K562 (cell line): ENCODE data around the gene CDC45. TPM values are rescaled to one million over a fixed set of nuclear protein-coding genes. Genes with fewer than 3 reads are reported as not detected.
A peak's percentile ranks its signal among the peaks of the same experiment; 100 is the strongest.

Experiments used
- ARID4B ChIP-seq: sonication (generic); formaldehyde crosslinking; IDR thresholded peaks from 2 replicates; pipeline ENCODE4 v1.8.0; 2022; ENCODE audit warnings: mild to moderate bottlenecking, missing genetic modification reagents
- CBX2 ChIP-seq: fragments of 200-600 bp; sonication (generic); IDR thresholded peaks from one replicate; pipeline ENCODE4 v1.6.1; 2012; ENCODE audit warnings: mild to moderate bottlenecking, low read length, inconsistent platforms; ENCODE audit not compliant: insufficient read depth, poor library complexity, severe bottlenecking
- ETS1 ChIP-seq: conservative IDR thresholded peaks from 2 replicates; pipeline ENCODE4 v1.6.1; 2011; ENCODE audit warnings: low read depth, mild to moderate bottlenecking, low read length; ENCODE audit not compliant: control insufficient read depth
- ETS2 ChIP-seq: IDR thresholded peaks from 2 replicates; pipeline ENCODE4 v1.6.1; 2016; ENCODE audit warnings: borderline replicate concordance, missing genetic modification characterization, mild to moderate bottlenecking, moderate library complexity, missing compliant biosample characterization; ENCODE audit not compliant: poor library complexity, severe bottlenecking
- HDAC3 ChIP-seq: fragments of 450-650 bp; IDR thresholded peaks from 2 replicates; pipeline ENCODE4 v1.6.1; 2018; ENCODE audit warnings: borderline replicate concordance, mild to moderate bottlenecking, moderate library complexity; ENCODE audit not compliant: partially characterized antibody
- HNRNPLL ChIP-seq: fragments of 200-400 bp; formaldehyde crosslinking; IDR thresholded peaks from 2 replicates; pipeline ENCODE4 v1.6.1; 2017; ENCODE audit warnings: low read length, low read depth, mild to moderate bottlenecking; ENCODE audit not compliant: poor library complexity, severe bottlenecking
- POU5F1 ChIP-seq: fragments of 150-350 bp; IDR thresholded peaks from 2 replicates; pipeline ENCODE4 v1.6.1; 2014; ENCODE audit warnings: borderline replicate concordance, low read length, low read depth, mild to moderate bottlenecking; ENCODE audit not compliant: partially characterized antibody
- SIX5 ChIP-seq, 2 experiments: IDR thresholded peaks; 2 replicates each; pipeline ENCODE4 v1.6.1; 2011; ENCODE audit warnings: low read length in 2 of 2, borderline replicate concordance in 1 of 2, low read depth in 1 of 2, mild to moderate bottlenecking in 1 of 2, moderate library complexity in 1 of 2; ENCODE audit not compliant: insufficient read depth in 1 of 2
- STAG1 ChIP-seq: sonication (generic); formaldehyde crosslinking; IDR thresholded peaks from 2 replicates; pipeline ENCODE4 v1.5.0; 2020; ENCODE audit warnings: missing genetic modification reagents, borderline replicate concordance
- ZBTB1 ChIP-seq: sonication (generic); formaldehyde crosslinking; IDR thresholded peaks from 2 replicates; pipeline ENCODE4 v1.8.1; 2023; ENCODE audit warnings: missing genetic modification reagents, low read depth, mild to moderate bottlenecking, borderline replicate concordance
- ZEB2 ChIP-seq: fragments of 450-650 bp; IDR thresholded peaks from 2 replicates; pipeline ENCODE4 v1.6.1; 2016
- ZNF217 ChIP-seq: sonication (generic); formaldehyde crosslinking; IDR thresholded peaks from 2 replicates; pipeline ENCODE4 v1.8.0; 2022; ENCODE audit warnings: mild to moderate bottlenecking, missing genetic modification reagents
- ZNF518B ChIP-seq: fragments of 250-450 bp; sonication (Bioruptor Pico); IDR thresholded peaks from 2 replicates; pipeline ENCODE4 v1.5.0; 2021; ENCODE audit warnings: mild to moderate bottlenecking, moderate library complexity
- ZNF639 ChIP-seq, 2 experiments: fragments of 200-800 bp in 1 of 2; sonication (Bioruptor generic) in 1 of 2; sonication (generic) in 1 of 2; formaldehyde crosslinking in 1 of 2; IDR thresholded peaks in 1 of 2; conservative IDR thresholded peaks in 1 of 2; 2 replicates each; pipeline versions ENCODE4 v1.5.0 to v1.6.1; 2016 to 2020; ENCODE audit warnings: missing compliant biosample characterization in 1 of 2, missing genetic modification characterization in 1 of 2, missing genetic modification reagents in 1 of 2
- polyA plus RNA-seq, 8 experiments: library from polyadenylated mRNA; depleted of rRNA in 4 of 8; stranded (reverse) in 5 of 8; unstranded in 3 of 8; fragments of >200 nt; fragmentation: Nextera tagmentation in 2 of 8; fragmentation: Illumina TruSeq in 1 of 8; extraction: Ambion mirVana in 2 of 8; extraction: Trizol in 1 of 8; gene quantifications; 2 replicates each; pipeline versions ENCODE4 v1.2.1 to v1.2.3, GENCODE V29; 2011 to 2014; ENCODE audit warnings: inconsistent platforms in 1 of 8, missing spikeins in 1 of 8
- total RNA-seq, 7 experiments: library from RNA; depleted of rRNA in 6 of 7; stranded (reverse); fragments of >200 nt in 6 of 7; fragmentation: Illumina TruSeq in 2 of 7; extraction: Trizol in 2 of 7; gene quantifications; 2 replicates each; pipeline versions ENCODE4 v1.2.1 to v1.2.3, GENCODE V29; 2011 to 2021; ENCODE audit warnings: low replicate concordance in 1 of 7

Gene CDC45
- total and polyA plus RNA-seq, 9 of the 15 experiments (the other 6 are each of a cell fraction or from before 2014, with no cell fraction given): 251 to 580 (median 410) TPM

- peak; percentile 50; the same call in 1 of the 2 replicates for TF ChIP-seq ARID4B
- TF ChIP-seq STAG1: peak; percentile 7; the same call in 1 of the 2 replicates
- TF ChIP-seq ETS2 (tag): no peak
- TF ChIP-seq SIX5 (IDR thresholded peaks at IDR 0.05; ENCODE audit: borderline replicate concordance in 1 of 2, insufficient read depth in 1 of 2, low read depth in 1 of 2, low read length in 2 of 2): no peak
- no peak for TF ChIP-seq POU5F1
- TF ChIP-seq ZNF639 (CRISPR knock-in tag; conservative IDR thresholded peaks at IDR 0.05 in 1 of 2, IDR thresholded peaks at IDR 0.05 in 1 of 2): no peak
- 0 out of 2 replicates have a peak, but pooled peaks have one; percentile 57 for TF ChIP-seq ZBTB1 (CRISPR knock-in tag)
- TF ChIP-seq CBX2: no peak
- no peak for TF ChIP-seq ETS1
- TF ChIP-seq HDAC3: no peak
- no peak for TF ChIP-seq ZNF217 (CRISPR knock-in tag)
- no peak for TF ChIP-seq ZNF518B
- TF ChIP-seq HNRNPLL: no peak
- TF ChIP-seq ZEB2: no peak
These were observed 46.5 kb downstream of the CDC45 start (continued) for GRCh38 chr22:19526076-19526701.
